Upper lobe of right lung (tissue), 1 donor: ENCODE measurements around the gene BMP6. TPM values are rescaled to one million over a fixed set of nuclear protein-coding genes. Genes with fewer than 3 reads are reported as not detected.

ENCODE experiments used
- ATAC-seq: fragments of 200-7000 bp; cut with Tn5 transposase; one replicate; pipeline ENCODE4 v1.9.1; 2020; ENCODE audit warnings: mild to moderate bottlenecking, moderate library complexity
- DNase-seq: peaks from one replicate; pipeline ENCODE4 v3.0.0-alpha.2; 2020
- H3K27ac ChIP-seq: fragments of 200-600 bp; one replicate; pipeline ENCODE4 v1.8.0; 2022
- H3K27me3 ChIP-seq: fragments of 200-600 bp; one replicate; pipeline ENCODE4 v1.8.0; 2022; ENCODE audit warnings: mild to moderate bottlenecking
- H3K36me3 ChIP-seq: fragments of 200-600 bp; one replicate; pipeline ENCODE4 v1.8.0; 2022
- H3K4me1 ChIP-seq: fragments of 200-600 bp; one replicate; pipeline ENCODE4 v1.8.0; 2022
- H3K4me3 ChIP-seq: fragments of 200-600 bp; one replicate; pipeline ENCODE4 v1.8.0; 2022; ENCODE audit warnings: mild to moderate bottlenecking
- H3K9me3 ChIP-seq: fragments of 200-600 bp; one replicate; pipeline ENCODE4 v1.8.0; 2022
- CTCF ChIP-seq: fragments of 200-600 bp; IDR thresholded peaks from one replicate; pipeline ENCODE4 v1.8.0; 2022; ENCODE audit warnings: antibody characterized with exemption
- intact Hi-C: fragments of 100-400 bp; cut with DNase I; formaldehyde crosslinking; loops from one replicate; pipeline ENCODE4 v1.11.0; 2022
- total RNA-seq: library from RNA; stranded (reverse); fragmentation: NEBNext Ultra II Directional; extraction: Animal tissue kit (Norgen Biotek cat#: 25700); gene quantifications from one replicate; pipeline ENCODE4 v1.2.1, GENCODE V29; 2021
- donor health status: DM: no; HTN: yes; CAD: no; lungs with severe emphysema.

Gene BMP6
- total RNA-seq, 1 donor from 2014 or later: 6.6 TPM

- Histone ChIP-seq H3K36me3 (no peaks in the 10 kb centered on the region), H3K27ac (no peak overlapping the region), H3K9me3 (no peaks in the 10 kb centered on the region), H3K4me1 (no peaks in the 10 kb centered on the region), H3K27me3 (no peaks in the 10 kb centered on the region), H3K4me3 (no peak overlapping the region)
- no peak for TF ChIP-seq CTCF
- no peak for ATAC-seq
- no peak for DNase-seq
- intact Hi-C loops: no loop called here
Observed at GRCh38 chr6:7794509-7794908, 68.6 kb downstream of the BMP6 start.

GRCh38 chr6:7797386-7797785 lies 71.5 kb downstream of the BMP6 start:
- TF ChIP-seq CTCF: no peak
- Histone ChIP-seq H3K9me3 (no peaks in the 10 kb centered on the region), H3K4me3 (no peak overlapping the region), H3K36me3 (no peaks in the 10 kb centered on the region), H3K27ac (no peak overlapping the region), H3K4me1 (no peaks in the 10 kb centered on the region), H3K27me3 (no peaks in the 10 kb centered on the region)
- no peak for ATAC-seq
- intact Hi-C loops: no loop called here
- DNase-seq: no peak

GRCh38 chr6:7798751-7799150 lies 72.9 kb downstream of the BMP6 start:
- no peak overlapping the region for H3K27ac ChIP-seq
- H3K4me3 ChIP-seq: no peak overlapping the region
- TF ChIP-seq CTCF: no peak
- ATAC-seq: no peak
- intact Hi-C loops: no loop called here
- no peaks in the 10 kb centered on the region for H3K4me1 ChIP-seq
- DNase-seq: no peak
- H3K27me3 ChIP-seq: no peaks in the 10 kb centered on the region
- H3K9me3 ChIP-seq: no peaks in the 10 kb centered on the region
- H3K36me3 ChIP-seq: no peaks in the 10 kb centered on the region

GRCh38 chr6:7802662-7803061 lies 76.8 kb downstream of the BMP6 start:
- no peak for TF ChIP-seq CTCF
- Histone ChIP-seq H3K36me3 (no peaks in the 10 kb centered on the region), H3K4me1 (no peaks in the 10 kb centered on the region), H3K9me3 (no peaks in the 10 kb centered on the region), H3K27me3 (no peaks in the 10 kb centered on the region), H3K27ac (no peak overlapping the region), H3K4me3 (no peak overlapping the region)
- ATAC-seq (no peak), DNase-seq (no peak)
- intact Hi-C loops: no loop called here

GRCh38 chr6:7803214-7803613 lies 77.3 kb downstream of the BMP6 start:
- intact Hi-C loops: no loop called here
- no peak overlapping the region for H3K4me3 ChIP-seq
- H3K9me3 ChIP-seq: no peaks in the 10 kb centered on the region
- no peak for TF ChIP-seq CTCF
- H3K27me3 ChIP-seq: no peaks in the 10 kb centered on the region
- DNase-seq (no peak), ATAC-seq (no peak)
- no peaks in the 10 kb centered on the region for H3K4me1 ChIP-seq
- no peaks in the 10 kb centered on the region for H3K36me3 ChIP-seq
- no peak overlapping the region for H3K27ac ChIP-seq

GRCh38 chr6:7805078-7805849 lies 79.4 kb downstream of the BMP6 start:
- intact Hi-C loops: no loop called here
- no peak for TF ChIP-seq CTCF
- no peak for ATAC-seq
- H3K4me1 ChIP-seq: no peaks in the 10 kb centered on the region
- no peak overlapping the region for H3K27ac ChIP-seq
- no peaks in the 10 kb centered on the region for H3K36me3 ChIP-seq
- H3K27me3 ChIP-seq: no peaks in the 10 kb centered on the region
- no peak for DNase-seq
- H3K4me3 ChIP-seq: no peak overlapping the region
- H3K9me3 ChIP-seq: no peaks in the 10 kb centered on the region
